ENCODE measurements around the gene TTLL11.
A peak's percentile ranks its signal among the peaks of the same experiment; 100 is the strongest.

The TTLL11 gene

GRCh38 chr9:121929893-121930875, 162.9 kb downstream of the TTLL11 start:
- peak; percentile 27 for DNase-seq

GRCh38 chr9:121927636-121928035, 165.5 kb downstream of the TTLL11 start:
- no peak for DNase-seq

- DNase-seq: no peak
Measured at GRCh38 chr9:121927081-121927480, 166.0 kb downstream of the TTLL11 start.

GRCh38 chr9:121926351-121926801, 166.7 kb downstream of the TTLL11 start:
- no peak for DNase-seq

GRCh38 chr9:121925935-121926334, 167.2 kb downstream of the TTLL11 start:
- DNase-seq: no peak

GRCh38 chr9:121924700-121925099, 168.4 kb downstream of the TTLL11 start:
- peak; percentile 59 for DNase-seq

- DNase-seq: no peak
Measured at GRCh38 chr9:121921444-121921843, 171.7 kb downstream of the TTLL11 start.

- DNase-seq: no peak
Measured at GRCh38 chr9:121917375-121918335, 175.5 kb downstream of the TTLL11 start.

- DNase-seq: peak; percentile 33
Measured at GRCh38 chr9:121915304-121915625, 177.8 kb downstream of the TTLL11 start.

- DNase-seq: no peak
Measured at GRCh38 chr9:121914604-121915303, 178.4 kb downstream of the TTLL11 start.

GRCh38 chr9:121914017-121914595, 179.0 kb downstream of the TTLL11 start:
- DNase-seq: no peak

- DNase-seq: peak; percentile 77
Measured at GRCh38 chr9:121912812-121913627, 180.1 kb downstream of the TTLL11 start.

GRCh38 chr9:121910491-121911040, 182.5 kb downstream of the TTLL11 start:
- DNase-seq: no peak

GRCh38 chr9:121909111-121909510, 184.0 kb downstream of the TTLL11 start:
- DNase-seq: peak; percentile 38

GRCh38 chr9:121906074-121906870, 186.8 kb downstream of the TTLL11 start:
- no peak for DNase-seq

- DNase-seq: peak; percentile 90
Measured at GRCh38 chr9:121902461-121903135, 190.5 kb downstream of the TTLL11 start.

- no peak for DNase-seq
Measured at GRCh38 chr9:121901616-121902015, 191.5 kb downstream of the TTLL11 start.

- no peak for DNase-seq
Measured at GRCh38 chr9:121900163-121900562, 192.9 kb downstream of the TTLL11 start.

- no peak for DNase-seq
Measured at GRCh38 chr9:121898856-121899255, 194.3 kb downstream of the TTLL11 start.

GRCh38 chr9:121897140-121897539, 196.0 kb downstream of the TTLL11 start:
- no peak for DNase-seq

All from hematopoietic multipotent progenitor cell treated with erythropoietin and hydrocortisone succinate and interleukin-3 and kit ligand, for 6 days (in vitro differentiated cells).